ENCODE data around the gene NDUFA1.

Gene NDUFA1

GRCh38 chrX:119852382-119853353, 19.0 kb upstream of the NDUFA1 start, which contains the start of gene UPF3B:
Gene UPF3B (minus strand): TSS chrX:119852963. CDS start chrX:119852928, 35 bp downstream.
- TF ChIP-seq, protein P1, sequence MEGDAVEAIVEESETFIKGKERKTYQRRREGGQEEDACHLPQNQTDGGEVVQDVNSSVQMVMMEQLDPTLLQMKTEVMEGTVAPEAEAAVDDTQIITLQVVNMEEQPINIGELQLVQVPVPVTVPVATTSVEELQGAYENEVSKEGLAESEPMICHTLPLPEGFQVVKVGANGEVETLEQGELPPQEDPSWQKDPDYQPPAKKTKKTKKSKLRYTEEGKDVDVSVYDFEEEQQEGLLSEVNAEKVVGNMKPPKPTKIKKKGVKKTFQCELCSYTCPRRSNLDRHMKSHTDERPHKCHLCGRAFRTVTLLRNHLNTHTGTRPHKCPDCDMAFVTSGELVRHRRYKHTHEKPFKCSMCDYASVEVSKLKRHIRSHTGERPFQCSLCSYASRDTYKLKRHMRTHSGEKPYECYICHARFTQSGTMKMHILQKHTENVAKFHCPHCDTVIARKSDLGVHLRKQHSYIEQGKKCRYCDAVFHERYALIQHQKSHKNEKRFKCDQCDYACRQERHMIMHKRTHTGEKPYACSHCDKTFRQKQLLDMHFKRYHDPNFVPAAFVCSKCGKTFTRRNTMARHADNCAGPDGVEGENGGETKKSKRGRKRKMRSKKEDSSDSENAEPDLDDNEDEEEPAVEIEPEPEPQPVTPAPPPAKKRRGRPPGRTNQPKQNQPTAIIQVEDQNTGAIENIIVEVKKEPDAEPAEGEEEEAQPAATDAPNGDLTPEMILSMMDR (IDR thresholded peaks at IDR 0.05) = no peak
- Histone ChIP-seq H3K4me3 (peak within 1 kb of the TSS; percentile 73), H3K27me3 (no peaks in the 10 kb centered on the region), H3K9me3 (no peaks in the 10 kb centered on the region), H3K36me3 (peaks cover 0 to 7% (median 0%) of the 10 kb centered on the region in 3 donors), H3K4me1 (peaks cover 0 to 2% (median 0%) of the 10 kb centered on the region in 4 donors), H3K27ac (peak within 1 kb of the TSS; percentile 89 to 92)
- intact Hi-C loops (cut with DNase I; ENCODE audit: low total_unique reads) = loop anchor here (5.0 kb wide), 1 partner anchor 60 kb away; the partner anchor contains the start of gene RPL39
- peak; percentile 97 to 98 for DNase-seq

- TF ChIP-seq, protein P1 (IDR thresholded peaks at IDR 0.05) = no peak
- no peak for DNase-seq
- Histone ChIP-seq H3K27me3 (no peaks in the 10 kb centered on the region), H3K4me3 (peak overlapping the region; percentile 73), H3K36me3 (peaks cover 0 to 3% (median 0%) of the 10 kb centered on the region in 3 donors), H3K27ac (peak overlapping the region; percentile 89 to 92), H3K9me3 (no peaks in the 10 kb centered on the region), H3K4me1 (peaks cover 0 to 2% (median 0%) of the 10 kb centered on the region in 4 donors)
- intact Hi-C loops (cut with DNase I; ENCODE audit: low total_unique reads) = loop anchor here (5.0 kb wide), 1 partner anchor 61 kb away; the partner anchor contains the start of gene RPL39
Measured at GRCh38 chrX:119853444-119853843, 18.2 kb upstream of the NDUFA1 start.

DNA sequence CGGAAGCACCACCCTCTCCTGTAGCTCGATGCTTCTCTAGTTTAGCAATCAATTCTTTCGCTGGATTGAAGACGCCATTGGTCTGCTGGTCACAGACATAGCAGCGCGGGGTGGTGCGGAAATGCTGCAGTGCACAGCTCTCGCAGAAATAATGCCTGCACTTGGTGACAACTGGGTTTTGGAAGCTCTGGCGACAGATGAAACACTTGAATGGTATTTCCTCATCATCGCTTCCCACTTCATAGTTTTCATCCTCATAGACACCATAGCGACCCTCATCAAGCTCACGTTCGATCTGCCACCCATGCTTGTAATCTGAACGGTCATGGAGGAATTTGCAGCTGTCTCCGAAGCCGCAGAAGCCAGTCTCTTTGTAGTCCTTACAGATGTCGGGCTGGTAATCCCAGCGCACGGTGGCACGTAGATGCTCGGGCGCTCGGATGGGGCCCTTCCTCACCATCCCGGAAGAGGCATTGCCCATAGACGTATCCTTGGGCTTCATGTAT, 953 bp upstream of the NDUFA1 start:
- Histone ChIP-seq H3K36me3 (no peaks in the 10 kb centered on the region), H3K4me3 (peak overlapping the region; percentile 66 to 70), H3K9me3 (no peaks in the 10 kb centered on the region), H3K4me1 (peaks cover 0 to 19% (median 6%) of the 10 kb centered on the region in 4 donors), H3K27me3 (no peaks in the 10 kb centered on the region), H3K27ac (peak overlapping the region; percentile 89 to 95)
- peak in 1 of 2 donors; percentile 20 for DNase-seq
- intact Hi-C loops (cut with DNase I; ENCODE audit: low total_unique reads) = no loop called here
- TF ChIP-seq, protein P1 (IDR thresholded peaks at IDR 0.05) = no peak

- H3K4me3 ChIP-seq = peak overlapping the region; percentile 66 to 70
- peak overlapping the region; percentile 89 to 95 for H3K27ac ChIP-seq
- TF ChIP-seq, protein P1 (IDR thresholded peaks at IDR 0.05) = no peak
- H3K9me3 ChIP-seq = no peaks in the 10 kb centered on the region
- H3K36me3 ChIP-seq = peaks cover 0 to under 1% (median 0%) of the 10 kb centered on the region in 3 donors
- H3K4me1 ChIP-seq = peaks cover 0 to 19% (median 6%) of the 10 kb centered on the region in 4 donors
- intact Hi-C loops (cut with DNase I; ENCODE audit: low total_unique reads) = no loop called here
- H3K27me3 ChIP-seq = no peaks in the 10 kb centered on the region
- peak in 1 of 2 donors; percentile 24 for DNase-seq
Measured at GRCh38 chrX:119871245-119871598, 410 bp upstream of the NDUFA1 start.

- intact Hi-C loops (cut with DNase I; ENCODE audit: low total_unique reads) = no loop called here
- no peak overlapping the region for H3K4me3 ChIP-seq
- H3K36me3 ChIP-seq = peaks cover 0 to 12% (median 5%) of the 10 kb centered on the region in 3 donors
- H3K4me1 ChIP-seq = no peaks in the 10 kb centered on the region
- H3K27me3 ChIP-seq = no peaks in the 10 kb centered on the region
- no peak for DNase-seq
- TF ChIP-seq, protein P1 (IDR thresholded peaks at IDR 0.05) = no peak
- H3K9me3 ChIP-seq = no peaks in the 10 kb centered on the region
- H3K27ac ChIP-seq = no peak overlapping the region
Measured at GRCh38 chrX:119878740-119879139, 7.1 kb downstream of the NDUFA1 start.

All from tibial artery (tissue), 4 donors.